ENCODE measurements around the gene ZDHHC8.

Gene ZDHHC8

DNA sequence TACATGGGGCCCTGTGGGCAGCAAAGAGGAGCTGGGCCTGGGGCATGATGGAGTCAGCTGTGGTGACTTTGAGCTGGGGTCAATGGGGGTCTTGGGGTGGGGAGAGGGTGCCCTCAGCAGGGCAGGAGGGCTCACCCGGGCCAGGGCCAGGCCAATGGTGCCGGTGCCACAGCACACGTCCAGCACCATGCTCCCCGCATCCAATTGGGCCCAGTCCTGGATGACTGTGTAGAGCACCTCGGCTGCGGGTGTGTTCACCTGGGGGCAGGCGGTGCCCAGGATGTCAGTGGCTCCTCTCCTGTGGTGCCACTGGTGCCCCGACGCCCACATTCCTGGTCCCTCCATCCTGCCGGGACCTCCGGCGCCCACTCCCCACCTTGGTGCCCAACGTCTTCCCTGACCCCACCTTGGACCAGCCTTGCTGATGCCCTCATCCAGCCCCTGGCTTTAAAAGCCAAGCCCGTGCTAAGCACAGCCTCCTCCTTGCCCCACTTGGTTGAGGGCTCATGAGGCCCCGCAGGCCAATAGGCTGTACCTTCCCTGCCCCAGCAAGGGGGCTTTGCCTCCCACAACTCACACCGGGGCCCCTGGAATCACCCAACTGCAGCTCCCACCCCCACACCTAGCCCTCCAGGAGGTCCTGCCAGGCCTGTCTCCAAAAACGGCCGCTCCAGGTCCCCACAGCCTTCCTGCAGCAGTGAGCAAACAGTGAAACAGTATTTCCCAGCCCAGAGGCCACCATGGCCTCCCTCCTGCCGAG lies 17.9 kb upstream of the ZDHHC8 start:
- in situ Hi-C loops (cut with MboI; ENCODE audit: low sequenced_read_pairs), result no loop called here

DNA sequence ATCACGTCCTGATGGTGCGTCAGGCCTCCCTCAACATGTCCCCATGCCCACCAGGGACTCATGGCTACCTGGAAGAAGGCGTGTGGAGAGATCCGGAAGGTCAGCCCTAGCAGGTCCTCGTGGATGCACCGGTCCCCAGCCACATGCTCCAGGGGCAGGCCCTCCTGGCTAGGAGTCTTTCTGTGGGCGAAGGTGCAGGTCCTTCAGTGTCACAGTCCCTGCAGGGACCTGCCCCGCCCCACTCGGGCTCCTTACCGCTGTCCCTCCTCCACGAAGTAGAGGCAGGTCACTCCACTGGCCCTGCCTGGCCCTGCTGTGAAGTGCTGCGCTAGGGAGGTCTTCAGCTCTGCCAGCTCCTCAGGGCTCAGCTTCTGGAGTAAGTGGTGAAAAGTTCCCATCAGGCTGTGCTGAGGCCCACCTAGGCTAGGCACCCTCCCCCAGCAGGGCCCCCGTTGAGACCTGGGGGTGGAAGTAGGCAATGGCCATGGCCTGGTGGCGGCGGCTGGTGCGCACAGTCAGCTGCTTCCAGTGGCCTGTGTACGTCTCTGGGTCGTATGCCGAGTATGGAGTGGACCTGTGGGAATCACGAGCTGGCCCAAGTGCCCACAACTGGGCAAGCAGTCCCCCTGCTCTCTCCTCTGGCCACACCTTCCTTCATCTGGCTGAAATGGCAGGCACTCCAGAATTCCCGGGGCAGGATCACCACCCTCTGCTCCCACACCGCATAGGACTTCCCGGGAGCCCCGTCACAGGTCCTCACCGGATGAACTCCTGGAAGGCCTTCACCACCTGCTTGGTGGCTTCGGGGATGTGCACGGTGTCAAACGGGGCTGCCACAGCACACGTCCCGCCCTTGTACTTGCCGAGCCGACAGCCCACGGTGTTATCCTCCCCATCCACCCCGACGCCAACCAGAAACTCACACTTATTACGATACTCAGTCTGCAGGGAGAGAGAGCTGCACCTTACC lies 16.8 kb upstream of the ZDHHC8 start:
- in situ Hi-C loops (cut with MboI; ENCODE audit: low sequenced_read_pairs), result no loop called here

DNA sequence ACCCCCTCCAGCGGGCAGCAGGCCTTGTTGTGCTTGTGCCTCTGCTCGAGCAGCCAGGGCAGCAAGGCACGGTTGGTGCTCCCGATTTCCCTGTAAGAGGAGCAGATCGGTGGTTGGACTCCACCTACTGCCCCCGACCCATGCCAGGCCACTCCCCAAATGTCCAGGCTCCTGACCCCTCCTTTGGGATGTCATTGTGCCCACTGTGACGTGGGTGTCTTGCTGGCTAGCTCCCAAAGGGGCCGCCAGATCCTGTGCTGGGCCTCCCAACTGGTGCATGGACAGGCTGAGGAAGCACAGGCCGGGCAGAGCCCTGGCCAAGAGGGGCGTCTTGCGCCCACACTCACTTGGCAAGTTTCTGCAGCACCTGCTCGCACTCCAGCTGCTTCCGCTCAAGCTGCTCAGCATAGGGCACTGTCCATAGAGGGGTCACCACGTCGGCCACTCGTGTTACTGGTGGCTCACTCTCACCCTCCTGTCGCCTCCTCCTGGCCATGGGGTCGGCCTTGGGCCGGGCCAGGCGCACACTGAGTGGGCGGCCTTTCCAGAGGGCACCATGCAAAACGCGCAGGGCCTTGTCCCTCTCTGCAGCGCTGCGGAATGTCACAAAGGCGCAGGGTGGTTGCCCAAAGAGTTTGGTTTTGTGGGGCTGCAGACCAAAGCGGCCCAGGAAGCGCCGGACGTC lies 15.8 kb upstream of the ZDHHC8 start, which contains the start of gene RANBP1:
RANBP1 (plus strand) TSS at position 414 of the 685 bp plus-strand sequence; CDS start at position 495, 81 bp downstream.
- in situ Hi-C loops (cut with MboI; ENCODE audit: low sequenced_read_pairs), result no loop called here

DNA sequence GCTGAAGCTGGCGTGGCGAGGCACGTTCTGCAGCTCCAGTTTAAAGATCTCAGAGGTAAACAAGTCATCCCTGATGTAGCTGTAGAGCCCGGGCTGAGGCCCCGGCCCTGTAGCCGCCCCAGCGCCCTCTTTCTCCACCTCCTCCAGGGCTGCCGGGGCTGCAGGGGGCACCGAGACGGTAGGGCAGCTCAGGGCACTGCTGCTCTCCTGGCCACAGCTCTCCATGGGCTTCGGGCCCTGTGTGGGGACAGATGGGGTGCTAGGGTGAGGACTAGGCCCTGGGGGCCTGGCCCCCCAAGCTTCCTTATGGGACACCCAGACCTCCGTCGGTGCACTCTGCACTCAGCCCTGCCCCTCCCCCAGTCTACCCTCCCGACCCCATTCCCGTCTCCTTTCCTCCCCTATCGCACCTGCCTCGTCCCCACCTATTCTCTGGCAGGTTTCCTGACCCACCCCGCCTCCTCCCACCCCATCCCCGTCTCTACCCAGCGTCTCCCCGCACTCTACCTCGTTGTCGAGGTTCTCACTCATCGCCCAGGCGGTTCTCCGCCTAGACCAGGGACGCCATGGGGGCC lies 15.1 kb upstream of the ZDHHC8 start:
- in situ Hi-C loops (cut with MboI; ENCODE audit: low sequenced_read_pairs), result no loop called here

DNA sequence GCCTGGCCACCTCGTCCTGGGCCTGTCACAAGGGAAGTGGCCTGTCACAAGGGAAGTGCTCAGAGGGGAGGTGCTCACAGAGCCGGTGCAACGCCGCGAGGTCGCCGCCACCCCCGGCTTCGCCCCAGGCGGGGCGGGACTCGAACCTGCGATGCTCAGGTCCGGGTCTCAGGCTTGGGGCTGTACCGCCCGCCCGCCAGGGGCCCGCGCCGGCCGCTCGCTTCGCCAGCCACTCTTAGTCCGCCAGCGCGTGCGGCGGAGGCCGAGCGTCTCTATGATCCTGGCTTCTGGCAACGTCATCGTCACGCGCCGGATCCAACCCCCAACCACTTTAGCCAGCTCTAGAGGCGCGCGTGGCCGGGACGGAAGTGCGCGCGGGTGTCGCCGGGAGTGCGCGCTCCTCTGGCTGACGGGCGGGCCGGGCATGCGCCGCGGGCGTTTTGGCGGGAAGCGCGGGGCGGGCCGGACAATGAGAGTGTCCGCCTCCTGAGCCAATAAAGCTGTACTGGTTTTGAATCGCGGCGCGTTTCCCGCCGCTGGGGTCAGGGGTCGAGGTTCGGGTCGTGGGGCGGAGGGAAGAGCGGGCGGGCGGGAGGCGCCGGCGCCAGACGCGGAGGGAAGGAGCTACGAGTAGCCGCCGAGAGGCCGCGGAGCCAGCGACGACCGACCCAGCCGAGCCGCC lies 14.5 kb upstream of the ZDHHC8 start, which contains the start of gene TRMT2A:
TRMT2A (minus strand) TSS at position 276 of the 682 bp plus-strand sequence. CDS start 320 bp downstream, outside the sequence.
- in situ Hi-C loops (cut with MboI; ENCODE audit: low sequenced_read_pairs), result no loop called here

DNA sequence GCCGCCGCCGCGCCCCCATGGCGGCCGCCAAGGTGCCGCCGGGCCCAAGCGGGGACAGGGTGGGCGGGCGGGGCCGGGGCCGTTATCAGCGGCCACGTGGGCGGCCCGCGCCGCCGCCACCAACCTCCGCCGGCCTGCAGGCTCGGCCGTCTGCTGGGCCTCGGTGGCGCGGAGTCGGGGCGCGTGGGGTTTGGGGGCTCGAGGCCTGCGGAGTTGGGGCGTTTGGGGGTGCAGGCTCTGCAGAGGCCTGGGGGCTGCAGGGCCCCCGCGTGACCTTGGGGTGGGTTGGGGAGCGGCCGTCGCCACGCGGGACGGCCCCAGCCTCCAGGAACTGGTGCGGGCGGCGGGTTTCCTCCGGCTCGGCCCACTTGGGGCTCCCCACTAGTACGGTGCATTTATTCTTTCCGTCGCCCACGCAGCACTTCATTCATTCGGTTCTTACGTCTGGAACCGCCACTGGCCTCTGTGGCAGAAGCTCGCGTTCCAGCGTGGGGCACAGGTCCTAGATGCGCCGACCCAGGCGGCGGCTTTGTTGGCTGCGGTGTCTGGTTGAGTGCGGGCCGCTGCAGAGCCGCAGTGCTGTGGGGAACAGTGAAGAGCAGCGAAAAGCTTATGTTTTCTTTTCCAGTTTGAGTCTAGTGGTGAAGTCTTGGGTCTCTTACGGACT lies 13.8 kb upstream of the ZDHHC8 start:
- in situ Hi-C loops (cut with MboI; ENCODE audit: low sequenced_read_pairs), result no loop called here

DNA sequence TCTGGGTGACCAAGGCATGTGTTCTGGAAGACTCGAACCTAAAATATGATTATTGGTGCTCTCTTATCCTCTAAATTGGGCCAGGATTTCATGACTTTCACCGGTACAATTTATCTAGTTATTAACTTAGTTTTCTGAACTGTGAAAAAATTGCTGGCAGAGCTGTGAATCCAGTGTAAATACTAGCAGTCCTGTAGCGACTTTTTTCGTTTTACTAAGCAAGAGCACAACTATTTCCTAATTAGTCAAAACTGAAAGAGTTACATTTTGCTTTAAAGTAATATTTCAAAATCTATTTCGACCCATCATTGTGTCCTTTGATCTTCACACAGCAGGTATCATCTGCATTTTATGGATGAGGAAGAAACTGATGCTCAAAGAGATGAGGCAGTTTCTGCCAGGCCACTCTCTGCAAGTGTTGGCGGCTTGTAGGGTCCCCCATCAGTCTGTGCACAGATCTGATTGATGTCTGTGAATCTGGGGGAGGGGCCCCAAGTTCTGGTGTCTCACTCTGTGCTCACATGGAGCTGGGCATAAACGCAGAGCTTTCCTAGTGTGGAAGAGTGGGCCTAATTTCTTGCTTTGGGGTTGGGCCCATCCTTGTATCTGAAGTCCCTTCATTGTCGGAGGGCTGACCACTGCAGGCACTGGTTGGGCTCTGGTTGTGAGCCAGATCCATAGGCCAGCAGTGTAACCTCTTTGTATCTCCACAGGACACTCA lies 13.1 kb upstream of the ZDHHC8 start:
- in situ Hi-C loops (cut with MboI; ENCODE audit: low sequenced_read_pairs), result no loop called here

DNA sequence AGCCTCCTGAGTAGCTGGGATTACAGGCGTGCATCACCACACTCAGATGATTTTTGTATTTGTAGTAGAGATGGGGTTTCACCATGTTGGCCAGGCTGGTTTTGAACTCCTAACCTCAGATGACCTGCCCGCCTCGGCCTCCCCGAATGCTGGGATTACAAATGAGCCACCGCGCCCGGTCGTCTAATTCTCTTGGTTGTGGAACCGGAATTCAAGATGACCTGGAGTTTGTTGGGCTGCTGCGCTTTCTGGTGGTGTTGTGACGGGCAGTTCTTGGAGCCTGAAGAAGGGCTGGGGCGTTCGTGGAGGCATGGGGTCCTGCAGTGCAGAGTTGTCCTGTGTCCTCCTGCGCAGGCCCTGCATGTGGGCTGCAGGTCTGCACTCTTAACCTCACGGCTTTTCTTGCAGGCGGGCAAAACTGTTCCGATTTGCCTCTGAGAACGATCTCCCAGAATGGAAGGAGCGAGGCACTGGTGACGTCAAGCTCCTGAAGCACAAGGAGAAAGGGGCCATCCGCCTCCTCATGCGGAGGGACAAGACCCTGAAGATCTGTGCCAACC lies 9.7 kb upstream of the ZDHHC8 start:
- in situ Hi-C loops (cut with MboI; ENCODE audit: low sequenced_read_pairs), result no loop called here

DNA sequence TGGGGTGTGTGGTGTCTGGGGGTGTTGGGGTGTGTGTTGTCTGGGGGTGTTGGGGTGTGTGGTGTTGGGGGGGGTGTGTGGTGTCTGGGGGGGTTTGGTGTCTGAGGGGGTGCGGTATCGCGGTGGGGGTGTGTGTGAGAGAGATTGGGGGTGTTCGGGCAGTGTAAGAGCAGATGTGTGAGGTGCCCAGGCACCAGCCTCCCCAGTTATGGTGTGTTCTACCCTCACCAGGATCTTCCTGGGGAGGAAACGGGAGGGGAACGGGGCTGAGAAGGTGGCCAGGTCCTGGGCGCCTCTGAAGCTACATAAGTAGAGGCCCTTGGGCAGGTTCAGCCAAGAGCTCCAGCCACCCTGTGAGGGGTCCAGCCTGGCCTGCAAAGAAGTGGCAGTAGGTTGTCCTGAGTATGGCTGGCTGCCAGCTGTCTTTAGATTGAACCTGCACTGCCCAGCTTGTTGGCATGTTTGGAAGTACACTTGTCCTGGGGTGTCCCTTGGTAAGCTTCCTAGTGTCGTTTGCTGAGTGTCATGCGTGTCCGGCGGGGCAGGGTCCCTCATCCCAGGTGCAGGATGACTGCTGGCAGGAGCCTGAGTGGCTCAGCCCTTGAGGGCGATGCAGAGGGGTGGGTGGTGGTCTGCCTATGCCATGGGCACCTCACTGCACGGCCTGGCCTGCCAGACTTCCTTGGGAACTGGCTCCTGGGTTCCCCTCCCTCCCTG lies 8.1 kb upstream of the ZDHHC8 start:
- in situ Hi-C loops (cut with MboI; ENCODE audit: low sequenced_read_pairs), result no loop called here

DNA sequence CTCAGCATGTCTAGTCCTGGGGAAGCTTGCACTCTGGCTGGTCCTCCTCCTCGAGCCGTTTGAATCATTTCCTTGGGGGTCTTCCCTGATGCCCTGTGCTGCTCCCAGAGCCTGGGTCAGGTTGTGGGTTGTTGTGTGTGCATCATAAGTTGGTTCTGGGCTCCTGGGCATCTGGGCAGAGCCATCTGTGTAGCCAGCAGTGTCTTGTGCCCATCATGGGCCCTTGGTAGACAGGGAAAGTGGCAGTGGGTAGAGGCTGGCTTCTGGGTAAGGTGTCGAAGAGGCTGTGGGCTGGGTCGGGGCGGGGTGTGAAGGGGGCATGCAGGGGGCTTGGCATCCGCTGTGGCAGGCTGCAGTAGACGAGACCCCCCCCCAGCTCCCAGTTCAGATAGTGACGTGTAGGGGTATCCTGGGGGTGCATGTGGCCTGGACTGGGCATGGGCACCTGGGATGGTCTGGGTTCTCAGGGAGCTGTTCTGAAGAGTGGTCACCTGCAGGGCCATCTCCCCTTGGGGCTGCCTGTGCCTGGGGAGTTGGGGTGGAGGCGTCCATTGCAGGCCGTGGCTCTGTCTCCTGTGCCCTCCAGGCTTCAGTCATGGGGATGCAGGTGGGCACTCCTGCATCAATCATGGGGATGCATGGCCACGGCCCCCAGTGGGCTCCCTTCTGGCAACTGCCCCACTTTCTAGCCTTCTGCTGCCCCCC lies 7.4 kb upstream of the ZDHHC8 start:
- in situ Hi-C loops (cut with MboI; ENCODE audit: low sequenced_read_pairs), result no loop called here

DNA sequence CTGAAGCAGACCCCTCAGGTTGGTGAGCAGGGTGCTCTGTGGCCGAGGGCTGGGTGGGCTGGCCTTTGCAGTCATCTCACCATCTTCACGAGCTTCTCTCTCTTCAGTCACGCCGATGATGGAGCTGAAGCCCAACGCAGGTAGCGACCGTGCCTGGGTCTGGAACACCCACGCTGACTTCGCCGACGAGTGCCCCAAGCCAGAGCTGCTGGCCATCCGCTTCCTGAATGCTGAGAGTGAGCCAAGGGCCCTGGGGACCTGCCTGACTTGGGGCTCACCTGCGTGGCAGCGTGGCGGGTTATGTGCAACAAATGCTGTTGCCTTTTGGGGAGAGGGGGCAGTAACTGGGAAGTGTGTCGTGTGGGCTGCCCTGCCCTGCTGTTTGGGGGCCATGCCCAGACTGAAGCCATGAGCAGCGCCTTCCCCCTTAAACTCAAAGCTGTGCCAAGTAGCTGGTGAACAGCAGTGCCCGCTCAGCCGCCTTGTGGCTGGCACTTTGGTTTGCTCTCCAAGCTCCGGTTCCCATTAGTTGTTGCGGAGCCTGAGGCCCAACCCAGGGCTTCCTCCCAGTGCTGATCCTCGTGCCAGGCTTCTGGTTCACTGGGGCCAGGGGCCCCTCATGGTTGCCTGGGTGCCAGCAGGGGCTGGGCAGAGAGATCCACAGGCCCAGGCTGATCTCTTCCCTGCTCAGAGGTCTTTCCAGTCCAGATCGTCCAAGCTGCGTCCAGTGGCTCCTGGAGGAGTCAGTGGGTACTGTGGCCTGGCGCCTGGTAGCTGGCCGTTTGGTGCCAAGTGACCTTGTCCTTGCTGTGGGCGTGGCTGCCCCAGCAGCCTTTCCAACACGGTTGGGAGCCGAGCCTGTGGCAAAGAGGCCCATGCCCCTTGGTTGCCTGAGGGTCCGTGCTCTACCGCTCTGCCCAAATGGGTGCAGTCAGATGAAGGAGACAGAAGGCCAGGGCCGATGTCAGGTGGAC lies 6.1 kb upstream of the ZDHHC8 start:
- in situ Hi-C loops (cut with MboI; ENCODE audit: low sequenced_read_pairs), result no loop called here

DNA sequence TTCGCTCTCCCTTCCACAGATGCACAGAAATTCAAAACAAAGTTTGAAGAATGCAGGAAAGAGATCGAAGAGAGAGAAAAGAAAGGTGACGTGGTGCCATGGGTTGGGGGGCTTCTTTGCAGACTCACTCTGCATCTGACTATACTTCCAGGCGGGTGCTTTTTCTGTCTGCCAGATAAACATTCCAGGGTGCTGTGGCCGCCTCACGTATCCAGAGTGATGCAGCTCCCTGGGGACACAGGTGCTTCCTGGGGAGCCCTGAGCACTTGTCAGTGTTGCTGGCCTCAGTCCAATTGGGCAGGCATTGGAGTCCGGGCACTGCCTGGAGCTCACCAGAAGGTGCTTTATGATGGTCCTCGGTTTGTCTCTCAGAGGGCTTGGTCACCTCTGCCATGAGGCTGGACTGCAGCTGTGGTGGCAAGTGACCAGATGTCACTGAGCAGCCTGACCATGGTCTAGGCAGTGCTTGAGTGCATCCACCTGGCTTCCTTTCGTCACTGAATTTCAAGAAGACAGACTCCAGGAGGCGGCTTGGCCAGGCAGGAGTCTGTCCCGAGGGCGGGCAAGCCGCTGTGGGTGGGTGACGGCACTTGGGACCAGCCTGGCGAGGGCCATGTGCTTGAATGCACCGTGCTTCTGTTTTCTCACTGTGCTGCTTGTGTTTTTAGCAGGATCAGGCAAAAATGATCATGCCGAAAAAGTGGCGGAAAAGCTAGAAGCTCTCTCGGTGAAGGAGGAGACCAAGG lies 5.1 kb upstream of the ZDHHC8 start:
- in situ Hi-C loops (cut with MboI; ENCODE audit: low sequenced_read_pairs), result no loop called here

DNA sequence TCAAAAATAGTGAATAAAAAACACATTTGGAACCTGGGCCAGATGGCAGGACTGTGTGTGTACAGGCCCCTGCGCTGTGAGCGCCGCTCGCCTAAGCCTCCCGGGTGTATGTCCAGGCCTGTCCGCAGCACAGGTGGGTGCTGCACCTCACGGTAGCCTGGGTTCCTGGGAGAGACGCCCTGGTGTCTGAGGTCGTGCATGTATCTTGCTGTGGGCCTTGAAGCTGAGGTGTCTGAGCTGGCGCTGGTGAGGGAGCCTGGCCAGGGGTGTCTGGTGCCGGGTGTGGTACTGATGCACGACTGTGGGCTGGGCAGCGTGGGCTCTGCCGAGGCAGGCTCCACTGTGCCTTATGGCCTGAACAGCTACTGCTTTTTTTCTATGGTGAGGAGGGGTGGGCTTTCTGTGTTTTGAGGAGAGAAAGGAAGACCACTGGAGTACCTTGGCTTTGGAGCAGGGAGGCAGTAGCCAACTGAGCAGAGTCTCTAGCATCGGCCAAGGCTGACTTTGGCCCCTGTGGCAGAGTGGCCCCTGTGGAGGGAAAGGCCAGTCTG lies 4.2 kb upstream of the ZDHHC8 start:
- in situ Hi-C loops (cut with MboI; ENCODE audit: low sequenced_read_pairs), result no loop called here

DNA sequence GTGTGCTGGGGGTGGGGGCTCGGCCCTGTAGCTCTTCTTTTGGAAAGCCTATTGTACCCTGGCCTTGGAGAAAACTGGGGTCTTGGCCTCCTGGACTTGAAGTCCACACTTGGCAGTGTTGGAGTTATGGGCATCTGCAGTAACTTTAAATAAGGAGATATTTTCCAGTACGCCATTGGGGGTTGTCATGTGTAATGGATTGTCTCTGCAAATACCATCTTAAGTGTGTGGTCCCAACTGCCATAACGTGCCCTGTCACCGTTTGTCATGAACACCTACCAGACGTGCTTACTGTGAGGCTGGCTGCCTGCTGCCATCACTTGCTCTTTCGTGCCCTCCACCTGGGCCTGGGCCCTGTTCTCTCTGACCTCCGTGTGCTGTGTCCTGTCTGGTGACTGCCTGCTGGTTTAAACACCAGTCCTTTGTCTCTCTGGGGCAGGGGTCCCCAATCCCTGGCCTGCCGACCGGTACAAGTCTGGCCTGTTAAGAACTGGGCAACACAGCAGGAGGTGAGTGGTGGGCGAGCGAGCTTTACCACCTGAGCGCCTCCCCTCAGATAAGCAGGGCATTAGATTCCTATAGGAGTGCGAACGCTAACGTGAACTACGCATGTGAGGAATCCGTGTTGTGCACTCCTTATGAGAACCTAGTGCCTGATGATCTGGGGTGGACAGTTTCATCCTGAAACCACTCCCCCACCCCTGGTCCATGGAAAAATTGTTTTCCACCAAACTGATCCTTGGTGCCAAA lies 3.6 kb upstream of the ZDHHC8 start:
- in situ Hi-C loops (cut with MboI; ENCODE audit: low sequenced_read_pairs), result no loop called here

DNA sequence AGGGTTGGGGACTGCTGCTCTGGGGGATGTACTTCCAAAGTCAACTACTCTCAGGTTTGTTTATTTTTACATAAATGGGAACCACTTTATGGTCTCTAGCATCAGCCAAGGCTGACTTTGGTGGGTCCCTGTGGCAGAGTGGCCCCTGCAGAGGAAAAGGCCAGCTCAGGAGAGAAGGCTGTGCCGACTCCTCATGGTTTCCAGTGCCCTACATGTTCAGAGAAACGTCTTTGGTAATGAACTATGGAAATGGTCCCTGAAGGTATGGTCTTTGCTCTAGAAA lies 3.0 kb upstream of the ZDHHC8 start:
- in situ Hi-C loops (cut with MboI; ENCODE audit: low sequenced_read_pairs), result no loop called here

Data from HL-60/S4 treated with phorbol 12-myristate 13-acetate at 8.2 ng/mL for 4 days and 3 days (cell line).